GM12878 (cell line): Measurements from ENCODE around the gene SYNPR.

Experiments
- CTCF ChIP-seq, 3 experiments: IDR thresholded peaks in 2 of 3; conservative IDR thresholded peaks in 1 of 3; 2 replicates each; pipeline ENCODE4 v1.5.1; 2011; ENCODE audit warnings: low read depth in 3 of 3, low read length in 3 of 3, mild to moderate bottlenecking in 3 of 3, control low read depth in 2 of 3, moderate library complexity in 2 of 3, inconsistent platforms in 1 of 3, mixed read lengths in 1 of 3; ENCODE audit not compliant: control insufficient read depth in 2 of 3, insufficient read depth in 1 of 3; ENCODE audit errors: extremely low read depth in 1 of 3
- MAX ChIP-seq: IDR thresholded peaks from 2 replicates; pipeline ENCODE4 v1.6.1; 2012; ENCODE audit warnings: low read depth, low read length, improper control_type of control experiment
- SIX5 ChIP-seq: IDR thresholded peaks from 2 replicates; pipeline ENCODE4 v1.6.1; 2011; ENCODE audit warnings: mild to moderate bottlenecking, low read depth, low read length, moderate library complexity; ENCODE audit not compliant: severe bottlenecking
- USF1 ChIP-seq: IDR thresholded peaks from 2 replicates; pipeline ENCODE4 v1.6.1; 2011; ENCODE audit warnings: borderline replicate concordance, low read depth, mild to moderate bottlenecking, moderate library complexity, mixed read lengths, low read length; ENCODE audit not compliant: insufficient read depth; ENCODE audit errors: extremely low read length
- USF2 ChIP-seq: IDR thresholded peaks from 2 replicates; pipeline ENCODE4 v1.6.1; 2011; ENCODE audit warnings: low read depth, low read length, improper control_type of control experiment, borderline replicate concordance

- TF ChIP-seq CTCF (IDR thresholded peaks at IDR 0.05 in 2 of 3, conservative IDR thresholded peaks at IDR 0.05 in 1 of 3; ENCODE audit: control insufficient read depth in 2 of 3, extremely low read depth in 1 of 3, insufficient read depth in 1 of 3, low read depth in 3 of 3, low read length in 3 of 3) (no peak), SIX5 (no peak), USF1 (no peak), MAX (no peak), USF2 (no peak)
Measured at GRCh38 chr3:63230146-63230545, 48.0 kb upstream of the SYNPR start.
